ENCODE data around the gene MYH11. TPM values are rescaled to one million over a fixed set of nuclear protein-coding genes. Genes with fewer than 3 reads are reported as not detected.

MYH11 gene
- total and polyA plus RNA-seq, 2 experiments from 2014 or later, result 1.6 to 5.9 TPM

- no peaks in the 10 kb centered on the region for H3K9me2 ChIP-seq (ENCODE audit: insufficient read depth)
- TF ChIP-seq STAT1 (IDR thresholded peaks at IDR 0.05; ENCODE audit: unreplicated experiment) (no peak), ZNF331 (CRISPR knock-in tag; IDR thresholded peaks at IDR 0.05; ENCODE audit: low read depth) (no peak), CREB1 (CRISPR knock-in tag; IDR thresholded peaks at IDR 0.05; ENCODE audit: low read depth) (no peak), JUNB (IDR thresholded peaks at IDR 0.05; ENCODE audit: unreplicated experiment) (no peak), NANOG (IDR thresholded peaks at IDR 0.05; ENCODE audit: borderline replicate concordance) (no peak), EZH2phosphoT487 (IDR thresholded peaks at IDR 0.05; ENCODE audit: unreplicated experiment) (no peak), ZNF114 (CRISPR knock-in tag; IDR thresholded peaks at IDR 0.05) (no peak)
- TF ChIP-seq, protein P1, sequence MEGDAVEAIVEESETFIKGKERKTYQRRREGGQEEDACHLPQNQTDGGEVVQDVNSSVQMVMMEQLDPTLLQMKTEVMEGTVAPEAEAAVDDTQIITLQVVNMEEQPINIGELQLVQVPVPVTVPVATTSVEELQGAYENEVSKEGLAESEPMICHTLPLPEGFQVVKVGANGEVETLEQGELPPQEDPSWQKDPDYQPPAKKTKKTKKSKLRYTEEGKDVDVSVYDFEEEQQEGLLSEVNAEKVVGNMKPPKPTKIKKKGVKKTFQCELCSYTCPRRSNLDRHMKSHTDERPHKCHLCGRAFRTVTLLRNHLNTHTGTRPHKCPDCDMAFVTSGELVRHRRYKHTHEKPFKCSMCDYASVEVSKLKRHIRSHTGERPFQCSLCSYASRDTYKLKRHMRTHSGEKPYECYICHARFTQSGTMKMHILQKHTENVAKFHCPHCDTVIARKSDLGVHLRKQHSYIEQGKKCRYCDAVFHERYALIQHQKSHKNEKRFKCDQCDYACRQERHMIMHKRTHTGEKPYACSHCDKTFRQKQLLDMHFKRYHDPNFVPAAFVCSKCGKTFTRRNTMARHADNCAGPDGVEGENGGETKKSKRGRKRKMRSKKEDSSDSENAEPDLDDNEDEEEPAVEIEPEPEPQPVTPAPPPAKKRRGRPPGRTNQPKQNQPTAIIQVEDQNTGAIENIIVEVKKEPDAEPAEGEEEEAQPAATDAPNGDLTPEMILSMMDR (conservative IDR thresholded peaks at IDR 0.05; ENCODE audit: low read depth in 2 of 2), result no peak
- TF ChIP-seq, protein P2, sequence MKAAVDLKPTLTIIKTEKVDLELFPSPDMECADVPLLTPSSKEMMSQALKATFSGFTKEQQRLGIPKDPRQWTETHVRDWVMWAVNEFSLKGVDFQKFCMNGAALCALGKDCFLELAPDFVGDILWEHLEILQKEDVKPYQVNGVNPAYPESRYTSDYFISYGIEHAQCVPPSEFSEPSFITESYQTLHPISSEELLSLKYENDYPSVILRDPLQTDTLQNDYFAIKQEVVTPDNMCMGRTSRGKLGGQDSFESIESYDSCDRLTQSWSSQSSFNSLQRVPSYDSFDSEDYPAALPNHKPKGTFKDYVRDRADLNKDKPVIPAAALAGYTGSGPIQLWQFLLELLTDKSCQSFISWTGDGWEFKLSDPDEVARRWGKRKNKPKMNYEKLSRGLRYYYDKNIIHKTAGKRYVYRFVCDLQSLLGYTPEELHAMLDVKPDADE (IDR thresholded peaks at IDR 0.05), result no peak
- H3K4me2 ChIP-seq, result no peak overlapping the region
- H3K4me1 ChIP-seq (ENCODE audit: insufficient read depth), result no peaks in the 10 kb centered on the region
- no peaks in the 10 kb centered on the region for H3K9me3 Mint-ChIP-seq
- ATAC-seq, result no peak
- H3K36me3 ChIP-seq (ENCODE audit: insufficient read depth), result peaks cover 21% of the 10 kb centered on the region
- H3F3A ChIP-seq (replicated peaks; ENCODE audit: low read depth), result 0 out of 2 replicates have a peak, but pooled peaks cover 3% of the 10 kb centered on the region
- no peaks in the 10 kb centered on the region for H3K79me2 ChIP-seq (replicated peaks; ENCODE audit: insufficient read depth)
- no peaks in the 10 kb centered on the region for H3K4me1 Mint-ChIP-seq
- H3K4me3 ChIP-seq, result no peak overlapping the region
- H3K27me3 ChIP-seq (ENCODE audit: insufficient read depth), result no peaks in the 10 kb centered on the region
- H2AFZ ChIP-seq, result no peak overlapping the region
- H3K27ac Mint-ChIP-seq, result no peak overlapping the region
- peaks cover 15% of the 10 kb centered on the region for H3K36me3 Mint-ChIP-seq (ENCODE audit: low read depth)
- H3K27me3 Mint-ChIP-seq (ENCODE audit: insufficient read depth, low read depth, poor library complexity), result peaks cover 3% of the 10 kb centered on the region
- H3K4me3 Mint-ChIP-seq, result no peak overlapping the region
- no peak overlapping the region for H3K27ac ChIP-seq (ENCODE audit: low read depth)
- no peaks in the 10 kb centered on the region for H4K20me1 ChIP-seq (replicated peaks; ENCODE audit: insufficient read depth)
- DNase-seq (ENCODE audit: low spot score), result no peak
Observed at GRCh38 chr16:15864939-15865338, 8.1 kb upstream of the MYH11 start.

- Mint-ChIP-seq H3K27me3 (ENCODE audit: insufficient read depth, low read depth, poor library complexity) (peaks cover 12% of the 10 kb centered on the region), H3K9me3 (no peaks in the 10 kb centered on the region), H3K4me3 (no peak overlapping the region), H3K4me1 (peaks cover 5% of the 10 kb centered on the region), H3K36me3 (ENCODE audit: low read depth) (peaks cover 5% of the 10 kb centered on the region; the same call in 2 of the 3 replicates), H3K27ac (no peak overlapping the region)
- peaks cover 10% of the 10 kb centered on the region; the same call in 1 of the 2 replicates for H3F3A ChIP-seq (replicated peaks; ENCODE audit: low read depth)
- no peak overlapping the region for H2AFZ ChIP-seq
- H3K27ac ChIP-seq (ENCODE audit: low read depth), result no peak overlapping the region
- peaks cover 22% of the 10 kb centered on the region for H3K27me3 ChIP-seq (ENCODE audit: insufficient read depth)
- no peak overlapping the region for H3K4me3 ChIP-seq
- no peaks in the 10 kb centered on the region for H3K9me2 ChIP-seq (ENCODE audit: insufficient read depth)
- H3K36me3 ChIP-seq (ENCODE audit: insufficient read depth), result peaks cover 11% of the 10 kb centered on the region
- DNase-seq (ENCODE audit: low spot score), result no peak
- ATAC-seq, result no peak
- no peaks in the 10 kb centered on the region for H3K4me1 ChIP-seq (ENCODE audit: insufficient read depth)
- H3K79me2 ChIP-seq (replicated peaks; ENCODE audit: insufficient read depth), result no peaks in the 10 kb centered on the region
- no peak overlapping the region for H3K4me2 ChIP-seq
- H4K20me1 ChIP-seq (replicated peaks; ENCODE audit: insufficient read depth), result no peaks in the 10 kb centered on the region
- TF ChIP-seq, protein P3, sequence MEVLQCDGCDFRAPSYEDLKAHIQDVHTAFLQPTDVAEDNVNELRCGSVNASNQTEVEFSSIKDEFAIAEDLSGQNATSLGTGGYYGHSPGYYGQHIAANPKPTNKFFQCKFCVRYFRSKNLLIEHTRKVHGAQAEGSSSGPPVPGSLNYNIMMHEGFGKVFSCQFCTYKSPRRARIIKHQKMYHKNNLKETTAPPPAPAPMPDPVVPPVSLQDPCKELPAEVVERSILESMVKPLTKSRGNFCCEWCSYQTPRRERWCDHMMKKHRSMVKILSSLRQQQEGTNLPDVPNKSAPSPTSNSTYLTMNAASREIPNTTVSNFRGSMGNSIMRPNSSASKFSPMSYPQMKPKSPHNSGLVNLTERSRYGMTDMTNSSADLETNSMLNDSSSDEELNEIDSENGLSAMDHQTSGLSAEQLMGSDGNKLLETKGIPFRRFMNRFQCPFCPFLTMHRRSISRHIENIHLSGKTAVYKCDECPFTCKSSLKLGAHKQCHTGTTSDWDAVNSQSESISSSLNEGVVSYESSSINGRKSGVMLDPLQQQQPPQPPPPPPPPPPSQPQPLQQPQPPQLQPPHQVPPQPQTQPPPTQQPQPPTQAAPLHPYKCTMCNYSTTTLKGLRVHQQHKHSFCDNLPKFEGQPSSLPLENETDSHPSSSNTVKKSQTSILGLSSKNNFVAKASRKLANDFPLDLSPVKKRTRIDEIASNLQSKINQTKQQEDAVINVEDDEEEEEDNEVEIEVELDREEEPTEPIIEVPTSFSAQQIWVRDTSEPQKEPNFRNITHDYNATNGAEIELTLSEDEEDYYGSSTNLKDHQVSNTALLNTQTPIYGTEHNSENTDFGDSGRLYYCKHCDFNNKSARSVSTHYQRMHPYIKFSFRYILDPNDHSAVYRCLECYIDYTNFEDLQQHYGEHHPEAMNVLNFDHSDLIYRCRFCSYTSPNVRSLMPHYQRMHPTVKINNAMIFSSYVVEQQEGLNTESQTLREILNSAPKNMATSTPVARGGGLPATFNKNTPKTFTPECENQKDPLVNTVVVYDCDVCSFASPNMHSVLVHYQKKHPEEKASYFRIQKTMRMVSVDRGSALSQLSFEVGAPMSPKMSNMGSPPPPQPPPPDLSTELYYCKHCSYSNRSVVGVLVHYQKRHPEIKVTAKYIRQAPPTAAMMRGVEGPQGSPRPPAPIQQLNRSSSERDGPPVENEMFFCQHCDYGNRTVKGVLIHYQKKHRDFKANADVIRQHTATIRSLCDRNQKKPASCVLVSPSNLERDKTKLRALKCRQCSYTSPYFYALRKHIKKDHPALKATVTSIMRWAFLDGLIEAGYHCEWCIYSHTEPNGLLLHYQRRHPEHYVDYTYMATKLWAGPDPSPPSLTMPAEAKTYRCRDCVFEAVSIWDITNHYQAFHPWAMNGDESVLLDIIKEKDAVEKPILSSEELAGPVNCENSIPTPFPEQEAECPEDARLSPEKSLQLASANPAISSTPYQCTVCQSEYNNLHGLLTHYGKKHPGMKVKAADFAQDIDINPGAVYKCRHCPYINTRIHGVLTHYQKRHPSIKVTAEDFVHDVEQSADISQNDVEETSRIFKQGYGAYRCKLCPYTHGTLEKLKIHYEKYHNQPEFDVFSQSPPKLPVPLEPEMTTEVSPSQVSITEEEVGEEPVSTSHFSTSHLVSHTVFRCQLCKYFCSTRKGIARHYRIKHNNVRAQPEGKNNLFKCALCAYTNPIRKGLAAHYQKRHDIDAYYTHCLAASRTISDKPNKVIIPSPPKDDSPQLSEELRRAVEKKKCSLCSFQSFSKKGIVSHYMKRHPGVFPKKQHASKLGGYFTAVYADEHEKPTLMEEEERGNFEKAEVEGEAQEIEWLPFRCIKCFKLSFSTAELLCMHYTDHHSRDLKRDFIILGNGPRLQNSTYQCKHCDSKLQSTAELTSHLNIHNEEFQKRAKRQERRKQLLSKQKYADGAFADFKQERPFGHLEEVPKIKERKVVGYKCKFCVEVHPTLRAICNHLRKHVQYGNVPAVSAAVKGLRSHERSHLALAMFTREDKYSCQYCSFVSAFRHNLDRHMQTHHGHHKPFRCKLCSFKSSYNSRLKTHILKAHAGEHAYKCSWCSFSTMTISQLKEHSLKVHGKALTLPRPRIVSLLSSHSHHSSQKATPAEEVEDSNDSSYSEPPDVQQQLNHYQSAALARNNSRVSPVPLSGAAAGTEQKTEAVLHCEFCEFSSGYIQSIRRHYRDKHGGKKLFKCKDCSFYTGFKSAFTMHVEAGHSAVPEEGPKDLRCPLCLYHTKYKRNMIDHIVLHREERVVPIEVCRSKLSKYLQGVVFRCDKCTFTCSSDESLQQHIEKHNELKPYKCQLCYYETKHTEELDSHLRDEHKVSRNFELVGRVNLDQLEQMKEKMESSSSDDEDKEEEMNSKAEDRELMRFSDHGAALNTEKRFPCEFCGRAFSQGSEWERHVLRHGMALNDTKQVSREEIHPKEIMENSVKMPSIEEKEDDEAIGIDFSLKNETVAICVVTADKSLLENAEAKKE (CRISPR knock-in tag; IDR thresholded peaks at IDR 0.05), result no peak
- no peak for TF ChIP-seq POLR2AphosphoS5 (IDR thresholded peaks at IDR 0.05; ENCODE audit: low read depth)
- TF ChIP-seq JUNB (IDR thresholded peaks at IDR 0.05; ENCODE audit: unreplicated experiment), result no peak
- TF ChIP-seq ZNF114 (CRISPR knock-in tag; IDR thresholded peaks at IDR 0.05), result no peak
- TF ChIP-seq ZNF331 (CRISPR knock-in tag; IDR thresholded peaks at IDR 0.05; ENCODE audit: low read depth), result no peak
Observed at GRCh38 chr16:15861996-15862395, 5.2 kb upstream of the MYH11 start.
